Body of pancreas (tissue), 4 donors: ENCODE results near the gene VWA8.

Source experiments
- CTCF ChIP-seq, 7 experiments: fragments of 450-650 bp in 4 of 7; fragments of 200-600 bp in 3 of 7; sonication (generic) in 3 of 7; IDR thresholded peaks; one replicate each; pipeline ENCODE4 v1.5.1; 2016 to 2019; ENCODE audit warnings: antibody characterized with exemption in 7 of 7
- POLR2A ChIP-seq, 3 donors: fragments of 450-650 bp; IDR thresholded peaks; one replicate each; pipeline ENCODE4 v1.6.1; 2016; ENCODE audit warnings: antibody characterized with exemption in 3 of 3, mild to moderate bottlenecking in 2 of 3

- TF ChIP-seq CTCF (IDR thresholded peaks at IDR 0.05), result no peak
- TF ChIP-seq POLR2A (IDR thresholded peaks at IDR 0.05), result no peak
Measured at GRCh38 chr13:41809962-41810361, 150.9 kb downstream of the VWA8 start.
